ENCODE results near the gene EXOC6B. TPM values are rescaled to one million over a fixed set of nuclear protein-coding genes. Genes with fewer than 3 reads are reported as not detected.

The EXOC6B gene
- total RNA-seq, 2 donors from 2014 or later, result 16.6 to 36.6 TPM

- TF ChIP-seq POLR2AphosphoS5 (IDR thresholded peaks at IDR 0.05) (no peak), CTCF (IDR thresholded peaks at IDR 0.05) (no peak), POLR2A (IDR thresholded peaks at IDR 0.05) (no peak)
- Histone ChIP-seq H3K36me3 (no peaks in the 10 kb centered on the region), H3K4me1 (replicated peaks) (no peaks in the 10 kb centered on the region), H3K9me3 (no peaks in the 10 kb centered on the region), H3K27me3 (replicated peaks; ENCODE audit: insufficient read depth) (no peaks in the 10 kb centered on the region), H3K27ac (no peak overlapping the region), H3K4me3 (no peak overlapping the region)
- 89% methylated on average over 24 of the region's 24 CpGs for WGBS
- intact Hi-C loops (cut with DNase I), result no loop called here
- DNase-seq (ENCODE audit: low spot score), result no peak
These were observed 697.6 kb downstream of the EXOC6B start for GRCh38 chr2:72128059-72128842.

DNA sequence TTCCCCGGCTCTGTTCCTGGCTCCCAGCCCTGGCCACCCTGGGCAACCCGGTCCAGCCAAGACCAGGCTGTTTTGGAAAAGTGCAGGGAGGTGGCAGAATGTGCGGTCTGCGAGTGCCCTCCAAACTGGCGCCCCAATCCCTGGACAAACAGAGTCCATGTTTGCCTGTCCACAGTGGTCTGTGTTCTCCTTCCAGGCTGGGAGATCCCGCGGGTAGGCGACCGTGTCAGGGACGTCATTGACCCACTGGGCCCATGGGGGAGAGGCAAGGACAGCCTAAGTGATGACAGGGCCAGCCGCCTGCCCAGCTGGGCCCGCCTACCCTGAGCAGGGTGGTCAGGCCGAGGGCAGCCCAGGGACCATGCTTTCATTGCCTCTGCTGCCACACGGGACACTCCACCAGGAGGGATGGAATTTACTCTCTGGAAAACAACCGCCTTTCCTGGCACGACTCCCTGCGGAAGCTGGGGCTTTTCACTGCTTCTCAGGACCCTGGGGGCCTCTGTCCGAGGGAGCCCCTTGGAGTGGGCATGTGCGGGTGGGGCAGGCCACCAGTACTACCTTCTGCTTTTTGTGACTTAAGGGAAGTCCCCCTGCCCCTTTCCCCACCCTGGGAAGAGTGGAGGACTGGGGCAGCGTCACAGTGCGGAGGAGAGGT lies 698.3 kb downstream of the EXOC6B start:
- Histone ChIP-seq H3K4me3 (no peak overlapping the region), H3K27me3 (replicated peaks; ENCODE audit: insufficient read depth) (no peaks in the 10 kb centered on the region), H3K36me3 (no peaks in the 10 kb centered on the region), H3K27ac (no peak overlapping the region), H3K4me1 (replicated peaks) (no peaks in the 10 kb centered on the region), H3K9me3 (no peaks in the 10 kb centered on the region)
- WGBS, result 92% methylated on average over 17 of the region's 21 CpGs
- intact Hi-C loops (cut with DNase I), result no loop called here
- no peak for DNase-seq (ENCODE audit: low spot score)
- no peak for TF ChIP-seq POLR2A (IDR thresholded peaks at IDR 0.05)
- TF ChIP-seq POLR2AphosphoS5 (IDR thresholded peaks at IDR 0.05), result no peak
- no peak for TF ChIP-seq CTCF (IDR thresholded peaks at IDR 0.05)

DNA sequence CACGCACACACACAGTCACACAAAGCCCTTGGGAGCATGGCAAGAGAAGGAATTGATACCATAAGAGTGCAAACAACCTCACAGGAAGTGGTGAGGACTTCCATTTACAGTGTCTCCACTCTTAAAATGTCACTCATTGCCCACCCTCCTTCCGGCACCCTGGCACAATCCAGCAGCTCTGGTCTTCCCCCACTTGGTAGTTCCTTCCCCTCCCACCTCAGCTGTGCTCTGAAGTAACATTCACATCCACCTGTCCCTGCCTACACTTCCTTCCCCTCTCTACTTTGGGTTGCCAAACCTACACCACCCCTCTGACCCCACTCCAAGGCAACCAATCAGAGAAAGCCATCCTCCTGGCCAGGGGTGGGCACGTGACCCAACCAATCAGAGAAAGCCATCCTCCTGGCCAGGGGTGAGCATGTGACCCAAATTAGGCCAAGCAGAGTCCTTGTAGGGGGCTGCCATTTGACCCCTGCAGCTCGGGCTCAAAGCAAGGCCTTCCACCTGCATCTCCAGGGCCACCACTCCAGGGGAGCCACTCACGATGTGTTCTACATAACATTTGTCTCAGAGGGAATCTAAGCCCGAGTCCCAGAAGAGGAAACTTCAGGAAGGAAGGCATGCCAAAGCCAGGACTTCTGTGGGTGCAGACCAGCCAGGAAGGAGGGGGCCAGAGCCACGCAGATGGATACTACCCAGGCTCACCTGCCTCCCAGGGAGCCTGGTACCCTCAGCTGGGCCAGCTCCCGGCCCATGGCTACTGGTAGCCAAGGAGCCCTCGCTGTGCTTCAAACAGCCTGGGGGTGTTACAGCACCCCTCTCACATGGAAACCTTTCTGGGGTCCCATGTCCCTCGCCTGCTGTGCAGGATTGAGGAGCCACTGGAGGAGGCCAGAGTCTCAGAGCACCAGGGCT lies 699.4 kb downstream of the EXOC6B start:
- WGBS, result 94% methylated on average over 9 of the region's 10 CpGs
- TF ChIP-seq POLR2A (IDR thresholded peaks at IDR 0.05), result no peak
- no peak for TF ChIP-seq POLR2AphosphoS5 (IDR thresholded peaks at IDR 0.05)
- no peak for TF ChIP-seq CTCF (IDR thresholded peaks at IDR 0.05)
- H3K4me1 ChIP-seq (replicated peaks), result no peaks in the 10 kb centered on the region
- no peak overlapping the region for H3K4me3 ChIP-seq
- no peak for DNase-seq (ENCODE audit: low spot score)
- no peaks in the 10 kb centered on the region for H3K36me3 ChIP-seq
- no peaks in the 10 kb centered on the region for H3K9me3 ChIP-seq
- H3K27ac ChIP-seq, result no peak overlapping the region
- no peaks in the 10 kb centered on the region for H3K27me3 ChIP-seq (replicated peaks; ENCODE audit: insufficient read depth)
- intact Hi-C loops (cut with DNase I), result no loop called here

Small RNAs within 50 kb of the gene (small RNA-seq; reads per million reads assigned to genes)
- gene RF00592 (0 reads per million in 2 donors), gene RNU2-39P (0 to 0.30 reads per million in 2 donors)

Other genes starting within 250 kb of the EXOC6B start
- gene SPR, start 61.4 kb upstream of the EXOC6B start, total RNA-seq, result 10 to 100 TPM; 42.5 to 91.5 TPM
- 1 to 10 TPM in 1 of 2 donors, not detected in 1; 9.8 TPM for gene EMX1, start 91.5 kb upstream of the EXOC6B start, total RNA-seq
- gene SFXN5, start 245.7 kb upstream of the EXOC6B start, total RNA-seq, result 10 to 100 TPM; 12.8 to 23.2 TPM

Measured in prostate gland (tissue), 2 donors.